KMS-11 (cell line): ENCODE results near the gene WFIKKN1.
"Not testable (repeated sequence)": the region's sequence is repeated elsewhere in the genome, so short reads cannot be mapped to it uniquely, and the experiment has no call there.

Experiments
- H2AFZ ChIP-seq: fragments of 200-600 bp; sonication (generic); 2 replicates; pipeline ENCODE4 v1.6.1; 2016; ENCODE audit warnings: antibody characterized with exemption, mixed run types, low read depth
- H3K27ac ChIP-seq: fragments of 200-600 bp; sonication (generic); 2 replicates; pipeline ENCODE4 v1.6.1; 2016; ENCODE audit warnings: mild to moderate bottlenecking, mixed run types
- H3K27me3 ChIP-seq: fragments of 200-600 bp; sonication (generic); 2 replicates; pipeline ENCODE4 v1.6.1; 2017; ENCODE audit warnings: mild to moderate bottlenecking, low read depth, mixed run types, moderate library complexity; ENCODE audit not compliant: insufficient read depth
- H3K36me3 ChIP-seq: fragments of 200-600 bp; sonication (generic); 2 replicates; pipeline ENCODE4 v1.6.1; 2017; ENCODE audit warnings: mild to moderate bottlenecking, mixed run types; ENCODE audit not compliant: insufficient read depth
- H3K4me1 ChIP-seq: fragments of 200-600 bp; sonication (generic); 2 replicates; pipeline ENCODE4 v1.6.1; 2016; ENCODE audit warnings: mild to moderate bottlenecking, low read depth, mixed run types; ENCODE audit not compliant: poor library complexity, severe bottlenecking
- H3K4me2 ChIP-seq: fragments of 200-600 bp; sonication (generic); 2 replicates; pipeline ENCODE4 v1.7.0; 2016; ENCODE audit warnings: mild to moderate bottlenecking, mixed run types
- H3K4me3 ChIP-seq: fragments of 200-600 bp; sonication (generic); IDR thresholded peaks from 2 replicates; pipeline ENCODE4 v1.6.1; 2017; ENCODE audit warnings: low read depth, low read length, mixed read lengths; ENCODE audit not compliant: insufficient read depth
- H3K79me2 ChIP-seq: fragments of 200-600 bp; sonication (generic); 2 replicates; pipeline ENCODE4 v1.6.1; 2016; ENCODE audit warnings: low read depth, mixed run types; ENCODE audit not compliant: insufficient read depth
- H3K9ac ChIP-seq: fragments of 200-600 bp; sonication (generic); 2 replicates; pipeline ENCODE4 v1.6.1; 2016; ENCODE audit warnings: mild to moderate bottlenecking, mixed run types
- H4K20me1 ChIP-seq: fragments of 200-600 bp; sonication (generic); 2 replicates; pipeline ENCODE4 v1.6.1; 2016; ENCODE audit warnings: mild to moderate bottlenecking, mixed run types; ENCODE audit not compliant: insufficient read depth
- CTCF ChIP-seq: fragments of 200-600 bp; sonication (generic); conservative IDR thresholded peaks from 2 replicates; pipeline ENCODE4 v1.6.1; 2017; ENCODE audit warnings: low read depth, mild to moderate bottlenecking, antibody characterized with exemption, low read length, moderate library complexity, mixed read lengths

The WFIKKN1 gene

DNA sequence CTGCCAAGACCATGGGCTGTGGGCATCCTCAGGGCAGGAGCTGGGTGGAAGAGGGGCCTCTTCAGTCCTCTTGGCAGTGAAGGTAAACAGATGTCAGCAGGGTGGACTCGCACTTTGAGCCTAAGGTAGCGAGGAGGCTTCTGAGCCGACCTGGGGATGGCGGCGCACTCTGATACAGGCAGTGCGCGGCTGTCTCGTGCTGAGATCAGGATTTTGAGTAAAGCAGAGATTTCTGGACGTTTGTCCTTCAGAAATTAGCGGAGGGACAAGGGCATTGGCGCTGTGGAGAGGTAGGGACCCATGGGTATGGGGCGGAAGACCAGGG is 34.1 kb upstream of the WFIKKN1 start:
- Histone ChIP-seq H3K4me1 (no peaks in the 10 kb centered on the region), H2AFZ (no peak overlapping the region), H3K36me3 (no peaks in the 10 kb centered on the region), H3K27ac (no peak overlapping the region), H3K9ac (no peak overlapping the region), H3K4me3 (no peak overlapping the region), H3K79me2 (peaks cover 25% of the 10 kb centered on the region; the same call in 1 of the 2 replicates), H3K27me3 (no peaks in the 10 kb centered on the region), H3K4me2 (no peak overlapping the region), H4K20me1 (no peaks in the 10 kb centered on the region)
- no peak for TF ChIP-seq CTCF

DNA sequence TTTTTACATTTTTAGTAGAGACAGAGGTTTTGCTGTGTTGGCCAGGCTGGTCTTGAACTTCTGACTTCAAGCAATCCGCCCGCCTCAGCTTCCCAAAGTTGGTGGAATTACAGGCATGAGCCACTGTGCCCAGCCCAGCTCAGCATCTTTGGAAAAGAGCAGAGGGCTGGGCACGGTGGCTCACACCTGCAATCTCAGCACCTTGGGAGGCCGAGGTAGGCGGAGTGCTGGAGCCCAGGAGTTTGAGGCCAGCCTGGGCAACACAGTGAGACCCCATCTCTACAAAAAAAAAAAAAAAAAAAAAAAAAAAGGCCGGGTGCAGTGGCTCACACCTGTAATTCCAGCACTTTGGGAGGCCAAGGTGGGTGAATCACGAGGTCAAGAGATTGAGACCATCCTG is 33.1 kb upstream of the WFIKKN1 start:
- not testable (repeated sequence) for H2AFZ ChIP-seq, H4K20me1 ChIP-seq, H3K4me1 ChIP-seq, H3K4me3 ChIP-seq, H3K27me3 ChIP-seq, H3K27ac ChIP-seq, H3K9ac ChIP-seq, H3K4me2 ChIP-seq, H3K36me3 ChIP-seq
- H3K79me2 ChIP-seq = peaks cover 15% of the 10 kb centered on the region; the same call in 1 of the 2 replicates

GRCh38 chr16:598823-599739 is 31.7 kb upstream of the WFIKKN1 start:
- no peaks in the 10 kb centered on the region for H3K27me3 ChIP-seq

GRCh38 chr16:600781-601180 is 30.0 kb upstream of the WFIKKN1 start:
- Histone ChIP-seq H3K36me3 (no peaks in the 10 kb centered on the region), H3K27me3 (no peaks in the 10 kb centered on the region), H3K79me2 (peaks cover 14% of the 10 kb centered on the region; the same call in 1 of the 2 replicates), H3K4me3 (no peak overlapping the region), H3K9ac (no peak overlapping the region), H4K20me1 (no peaks in the 10 kb centered on the region), H2AFZ (no peak overlapping the region), H3K4me1 (no peaks in the 10 kb centered on the region), H3K27ac (no peak overlapping the region), H3K4me2 (no peak overlapping the region)
- no peak for TF ChIP-seq CTCF

More at GRCh38 chr16:598823-599739, 31.7 kb upstream of the WFIKKN1 start:
- no peak overlapping the region for H3K4me3 ChIP-seq
- no peak overlapping the region for H3K4me2 ChIP-seq
- H4K20me1 ChIP-seq = no peaks in the 10 kb centered on the region
- H3K4me1 ChIP-seq = no peaks in the 10 kb centered on the region
- H3K9ac ChIP-seq = no peak overlapping the region
- no peak overlapping the region for H3K27ac ChIP-seq
- TF ChIP-seq CTCF = no peak
- peaks cover 13% of the 10 kb centered on the region; the same call in 1 of the 2 replicates for H3K79me2 ChIP-seq
- H3K36me3 ChIP-seq = no peaks in the 10 kb centered on the region
- no peak overlapping the region for H2AFZ ChIP-seq

GRCh38 chr16:603933-604332 is 26.9 kb upstream of the WFIKKN1 start:
- H3K4me3 ChIP-seq = no peak overlapping the region
- H3K9ac ChIP-seq = no peak overlapping the region
- H3K27me3 ChIP-seq = no peaks in the 10 kb centered on the region
- H3K27ac ChIP-seq = no peak overlapping the region
- H3K4me2 ChIP-seq = no peak overlapping the region
- H4K20me1 ChIP-seq = no peaks in the 10 kb centered on the region
- no peak for TF ChIP-seq CTCF
- H3K36me3 ChIP-seq = no peaks in the 10 kb centered on the region
- peaks cover 14% of the 10 kb centered on the region; the same call in 1 of the 2 replicates for H3K79me2 ChIP-seq
- no peak overlapping the region for H2AFZ ChIP-seq
- H3K4me1 ChIP-seq = no peaks in the 10 kb centered on the region
